Activated gamma-delta T cell treated with anti-CD3 and anti-CD28 coated beads, Interleukin-2, amount 50 U/mL, for 16 hours (primary cell): Measurements from ENCODE around the gene NR3C1.

Experiments
- DNase-seq: peaks from one replicate; pipeline ENCODE4 v3.0.0-alpha.2; 2020; ENCODE audit warnings: low read depth

Gene NR3C1

DNA sequence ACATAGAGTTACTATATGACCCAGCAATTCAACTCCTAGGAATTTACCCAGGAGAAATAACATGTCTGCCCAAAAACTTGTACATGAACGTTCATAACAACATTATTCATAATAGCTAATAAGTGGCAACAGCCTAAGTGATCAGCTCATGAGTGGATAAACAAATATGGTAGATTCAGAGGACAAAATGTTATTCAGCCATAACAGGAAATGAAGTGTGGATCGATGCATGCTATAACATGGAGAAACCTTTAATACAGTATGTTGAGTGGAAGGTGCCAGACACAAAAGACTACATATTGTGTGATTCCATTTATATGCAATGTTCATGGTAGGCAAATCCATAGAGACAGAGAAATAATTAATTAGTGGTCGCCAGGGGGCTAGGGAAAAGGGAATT lies 22.3 kb upstream of the NR3C1 start:
- DNase-seq, result no peak

- DNase-seq, result no peak
These were observed 14.8 kb upstream of the NR3C1 start for GRCh38 chr5:143418140-143418866.

DNA sequence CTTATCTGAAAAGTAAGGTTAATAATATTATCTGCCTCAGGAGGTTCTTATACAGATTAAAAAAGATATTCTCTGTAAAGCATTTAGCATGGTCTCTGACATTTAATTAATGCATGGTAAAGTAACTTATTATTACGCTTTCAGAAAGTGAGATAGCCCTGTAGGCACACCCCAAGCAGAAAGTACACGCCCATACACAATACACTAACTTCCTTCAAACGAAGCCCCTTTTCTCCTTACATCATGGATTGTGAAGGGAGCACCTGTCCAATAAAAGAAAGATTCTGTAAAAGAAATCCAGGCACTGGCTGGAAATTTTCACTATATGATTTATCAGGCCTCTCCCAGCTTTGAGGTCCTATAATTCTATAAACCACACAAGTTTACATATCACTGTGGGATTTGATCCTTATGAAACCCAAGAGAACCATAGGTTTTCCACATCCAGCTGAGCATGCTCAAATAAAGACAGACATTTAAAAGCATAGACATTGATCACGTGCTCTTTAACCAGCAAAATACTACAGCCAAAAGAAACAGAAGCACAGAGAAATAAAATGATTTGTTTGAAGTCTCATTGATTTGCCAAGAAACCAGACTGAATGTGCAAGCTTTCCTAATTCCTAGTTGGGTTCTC lies 14.1 kb upstream of the NR3C1 start:
- no peak for DNase-seq

DNA sequence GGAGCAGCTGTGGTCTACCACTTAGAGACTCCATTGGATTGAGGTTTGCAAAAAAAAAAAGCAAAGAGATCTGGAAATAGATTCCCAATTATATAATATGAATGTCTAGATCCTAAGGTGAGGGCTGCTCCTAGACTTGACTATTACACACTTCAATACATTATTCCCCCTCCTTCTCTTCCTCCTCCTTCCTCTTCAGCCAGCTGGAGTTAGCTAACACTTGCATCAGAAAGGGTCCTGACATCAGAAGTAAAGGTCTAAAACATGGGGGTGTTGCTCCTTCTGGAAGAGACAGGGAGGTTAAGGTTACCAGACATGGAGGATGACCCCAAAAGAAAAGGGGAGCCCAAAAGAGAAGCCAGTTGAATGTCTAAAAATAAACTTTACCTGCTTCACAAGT lies 12.9 kb upstream of the NR3C1 start:
- no peak for DNase-seq

- no peak for DNase-seq
These were observed 10.6 kb upstream of the NR3C1 start for GRCh38 chr5:143413958-143414669.

DNA sequence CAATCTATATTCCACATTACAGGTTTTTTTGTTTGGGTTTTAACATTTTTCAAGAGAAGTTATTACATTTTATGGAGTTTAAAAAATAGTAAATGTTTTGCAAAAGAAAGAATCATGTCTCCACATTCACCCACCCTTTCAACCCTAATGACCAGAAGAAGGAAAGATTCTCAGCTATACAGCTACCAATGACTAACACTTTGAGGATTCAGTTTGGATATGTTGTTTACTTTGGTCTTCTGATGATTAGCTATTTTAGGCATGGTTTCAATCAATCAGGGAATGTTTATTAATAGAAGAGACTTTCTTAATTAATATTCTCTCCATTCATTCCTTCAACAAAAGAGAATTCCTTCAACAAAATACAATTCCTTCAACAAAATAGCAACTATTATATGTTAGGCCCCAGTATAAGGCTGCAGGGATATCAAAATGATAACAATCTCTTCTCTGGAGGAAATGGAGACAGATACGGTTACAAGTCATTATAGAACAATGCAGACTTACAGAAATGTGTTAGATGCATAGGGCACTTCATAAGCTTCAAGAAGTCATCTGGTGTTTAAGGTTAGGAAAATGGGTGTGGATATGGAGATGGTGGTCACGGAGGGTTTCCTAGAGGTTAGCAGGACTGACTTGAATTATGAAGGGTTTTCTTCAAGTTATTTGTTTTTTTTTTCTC lies 9.3 kb upstream of the NR3C1 start:
- no peak for DNase-seq

GRCh38 chr5:143409926-143410325 lies 6.4 kb upstream of the NR3C1 start:
- DNase-seq, result no peak

DNA sequence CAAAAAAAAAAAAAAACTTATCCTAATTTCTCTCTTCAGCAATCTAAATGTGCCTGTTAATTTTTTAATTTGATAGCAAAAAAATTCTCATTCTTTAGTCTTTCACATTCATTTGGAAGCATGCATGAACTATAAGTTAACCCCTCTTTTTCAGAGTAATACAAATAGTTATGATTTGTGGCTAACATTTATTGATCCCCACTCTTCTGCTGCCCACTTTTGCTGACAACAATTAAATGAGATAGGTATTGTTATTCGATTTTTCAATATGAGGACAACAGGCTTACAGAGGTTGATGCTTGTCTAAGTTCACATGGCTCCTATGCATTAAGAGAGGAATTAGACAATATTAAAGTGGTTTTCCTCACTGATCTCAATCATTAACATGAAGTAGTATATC lies 2.9 kb upstream of the NR3C1 start:
- DNase-seq, result no peak

GRCh38 chr5:143405849-143406098 lies 2.3 kb upstream of the NR3C1 start:
- DNase-seq, result no peak

GRCh38 chr5:143405063-143405848 lies 1.8 kb upstream of the NR3C1 start:
- peak; percentile 82 for DNase-seq

GRCh38 chr5:143404416-143405062 lies 1.1 kb upstream of the NR3C1 start:
- DNase-seq, result peak; percentile 62

GRCh38 chr5:143403334-143403592 lies 223 bp downstream of the NR3C1 start:
- no peak for DNase-seq

DNA sequence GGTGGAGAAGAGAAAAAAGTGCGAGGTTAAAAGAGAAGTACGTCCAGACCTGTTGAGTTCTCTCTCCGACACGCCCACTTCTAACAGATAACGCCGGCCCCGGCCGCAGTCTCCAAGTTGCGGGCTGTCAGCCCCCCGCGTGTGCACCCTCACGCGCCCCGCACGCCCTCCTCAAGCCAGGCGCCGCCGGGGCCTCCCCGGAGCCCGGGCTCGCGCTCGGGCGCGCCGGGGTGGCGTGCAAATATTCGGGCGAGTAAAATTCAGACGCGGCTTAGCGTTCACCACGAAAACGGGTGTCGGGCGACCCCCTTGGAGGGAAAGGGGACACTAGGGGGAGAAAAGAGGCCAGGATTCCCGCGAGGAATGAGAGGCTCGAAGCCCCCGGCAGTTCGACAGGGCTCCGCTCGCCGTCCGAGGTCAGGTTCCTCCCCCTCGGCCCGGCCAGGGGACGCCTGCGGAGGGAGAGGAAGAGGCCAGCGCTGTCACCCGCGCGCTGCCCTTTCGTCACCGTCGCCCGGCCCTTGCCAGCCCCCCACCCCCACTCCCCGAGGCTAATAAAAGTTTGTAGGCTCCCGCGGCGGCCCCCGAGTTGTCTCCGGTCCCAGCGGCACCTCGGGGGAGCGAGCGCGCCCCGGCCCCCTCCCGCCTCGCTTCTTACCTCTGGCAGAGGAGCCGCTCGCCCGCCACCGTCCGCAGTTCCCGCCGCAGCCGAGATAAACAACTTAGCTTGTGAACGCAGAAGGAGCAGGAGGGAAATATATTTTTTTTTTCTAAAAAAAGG lies 743 bp downstream of the NR3C1 start:
- peak; percentile 34 for DNase-seq

GRCh38 chr5:143402017-143402552 lies 1.4 kb downstream of the NR3C1 start:
- no peak for DNase-seq

DNA sequence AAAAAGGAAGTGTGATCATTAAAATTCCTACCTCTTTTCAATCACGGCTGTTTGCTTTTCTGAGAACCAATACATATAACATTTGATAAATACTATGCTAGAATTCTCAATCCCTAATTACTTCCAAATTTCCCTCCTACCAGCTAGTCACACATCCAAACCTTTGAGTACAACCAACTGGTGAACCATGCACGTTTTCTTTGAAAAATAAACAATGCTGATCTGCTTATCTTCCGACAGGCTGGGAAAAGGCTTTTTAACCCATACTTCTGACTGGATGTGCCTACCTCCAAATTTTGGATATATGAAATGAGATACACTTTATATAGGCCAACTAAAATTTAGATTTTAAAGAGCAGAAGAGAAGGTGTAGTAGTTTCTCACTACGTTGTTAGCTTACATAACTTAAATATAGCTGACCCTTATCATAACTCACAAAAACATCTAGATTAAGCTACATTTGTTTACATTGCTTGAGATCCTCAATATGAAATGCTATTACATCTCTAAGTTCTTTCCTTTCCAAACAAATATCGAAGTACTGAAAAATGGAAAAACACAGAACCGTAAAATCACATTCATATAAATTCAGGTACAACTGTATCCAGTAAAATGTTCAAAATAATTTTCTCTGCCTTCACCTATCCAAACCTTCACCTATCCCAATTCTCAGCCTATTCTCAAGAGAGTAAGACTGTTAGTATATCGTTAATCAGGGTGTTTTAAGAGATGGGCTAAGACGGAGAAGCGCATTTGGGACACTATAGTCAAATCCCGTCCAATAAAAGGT lies 2.1 kb downstream of the NR3C1 start:
- DNase-seq, result no peak

- DNase-seq, result no peak
These were observed 2.8 kb downstream of the NR3C1 start for GRCh38 chr5:143400541-143401226.

DNA sequence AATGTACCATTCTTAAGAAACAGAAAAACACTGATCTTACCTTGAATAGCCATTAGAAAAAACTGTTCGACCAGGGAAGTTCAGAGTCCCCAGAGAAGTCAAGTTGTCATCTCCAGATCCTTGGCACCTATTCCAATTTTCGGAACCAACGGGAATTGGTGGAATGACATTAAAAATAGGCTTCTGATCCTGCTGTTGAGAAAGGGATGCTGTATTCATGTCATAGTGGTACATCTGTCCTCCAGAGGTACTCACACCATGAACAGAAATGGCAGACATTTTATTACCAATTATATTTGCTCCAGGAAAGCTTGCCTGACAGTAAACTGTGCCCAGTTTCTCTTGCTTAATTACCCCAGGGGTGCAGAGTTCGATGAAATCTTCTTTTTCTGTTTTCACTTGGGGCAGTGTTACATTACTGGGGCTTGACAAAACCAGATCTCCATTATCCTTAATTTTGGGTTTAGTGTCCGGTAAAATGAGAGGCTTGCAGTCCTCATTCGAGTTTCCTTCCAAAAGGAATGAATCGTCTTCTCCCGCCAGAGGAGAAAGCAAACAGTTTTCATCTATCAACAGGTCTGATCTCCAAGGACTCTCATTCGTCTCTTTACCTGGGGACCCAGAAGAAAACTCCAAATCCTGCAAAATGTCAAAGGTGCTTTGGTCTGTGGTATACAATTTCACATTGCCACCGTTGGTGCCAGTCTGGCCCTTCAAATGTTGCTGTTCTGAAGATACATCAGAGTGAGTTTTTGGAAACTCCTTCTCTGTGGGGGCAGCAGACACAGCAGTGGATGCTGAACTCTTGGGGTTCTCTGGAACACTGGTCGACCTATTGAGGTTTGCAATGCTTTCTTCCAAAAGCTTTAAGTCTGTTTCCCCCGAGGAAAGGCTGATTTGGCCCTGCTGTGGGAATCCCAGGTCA lies 3.6 kb downstream of the NR3C1 start:
- no peak for DNase-seq
